Measurements from ENCODE around the gene MCC.

GRCh38 chr5:113027431-113027830 is 460.8 kb downstream of the MCC start:
- no peak for TF ChIP-seq CTCF (IDR thresholded peaks at IDR 0.05; ENCODE audit: insufficient read depth, low read length, poor library complexity, severe bottlenecking)
- no peak for TF ChIP-seq EZH2phosphoT487 (conservative IDR thresholded peaks at IDR 0.05; ENCODE audit: low read length)
